Uterus (tissue), 2 donors: ENCODE results near the gene GALNT9.

Source experiments
- CTCF ChIP-seq, 4 experiments: fragments of 200-600 bp in 2 of 4; fragments of 450-650 bp in 2 of 4; sonication (generic) in 2 of 4; IDR thresholded peaks; one replicate each; pipeline ENCODE4 v1.5.1; 2016 to 2019; ENCODE audit warnings: antibody characterized with exemption in 4 of 4, mild to moderate bottlenecking in 2 of 4, moderate library complexity in 1 of 4
- POLR2A ChIP-seq, 2 donors: fragments of 450-650 bp; IDR thresholded peaks; one replicate each; pipeline ENCODE4 v1.6.1; 2016; ENCODE audit warnings: antibody characterized with exemption in 2 of 2, mild to moderate bottlenecking in 1 of 2, moderate library complexity in 1 of 2

- TF ChIP-seq CTCF (IDR thresholded peaks at IDR 0.05) = no peak
- TF ChIP-seq POLR2A (IDR thresholded peaks at IDR 0.05) = no peak
Measured at GRCh38 chr12:132170637-132171292, 158.6 kb downstream of the GALNT9 start.
